Parathyroid adenoma (tissue), 2 donors: ENCODE results near the gene SUSD2.
A peak's percentile ranks its signal among the peaks of the same experiment; 100 is the strongest.
"Not testable (repeated sequence)": the region's sequence is repeated elsewhere in the genome, so short reads cannot be mapped to it uniquely, and the experiment has no call there.

ENCODE experiments used
- H2AFZ ChIP-seq: fragments of 300-600 bp; sonication (generic); one replicate; pipeline ENCODE4 v1.7.0; 2017; ENCODE audit warnings: antibody characterized with exemption, mild to moderate bottlenecking
- H3K27ac ChIP-seq: fragments of 300-600 bp; sonication (generic); one replicate; pipeline ENCODE4 v1.7.0; 2017
- H3K27me3 ChIP-seq: fragments of 300-600 bp; sonication (generic); one replicate; pipeline ENCODE4 v1.7.0; 2017; ENCODE audit warnings: low read length; ENCODE audit not compliant: control insufficient read depth, insufficient read depth
- H3K36me3 ChIP-seq: fragments of 300-600 bp; sonication (generic); one replicate; pipeline ENCODE4 v1.7.0; 2017; ENCODE audit warnings: low read length; ENCODE audit not compliant: control insufficient read depth, insufficient read depth
- H3K4me1 ChIP-seq: fragments of 300-600 bp; sonication (generic); one replicate; pipeline ENCODE4 v1.7.0; 2017; ENCODE audit warnings: control low read depth
- H3K4me2 ChIP-seq: fragments of 300-600 bp; sonication (generic); one replicate; pipeline ENCODE4 v1.7.0; 2017; ENCODE audit warnings: low read length
- H3K4me3 ChIP-seq: fragments of 300-600 bp; sonication (generic); one replicate; pipeline ENCODE4 v1.7.0; 2017; ENCODE audit warnings: low read depth, low read length
- H3K79me2 ChIP-seq: fragments of 300-600 bp; sonication (generic); one replicate; pipeline ENCODE4 v1.7.0; 2017; ENCODE audit warnings: control low read depth
- H3K9ac ChIP-seq: fragments of 300-600 bp; sonication (generic); one replicate; pipeline ENCODE4 v1.7.0; 2017; ENCODE audit warnings: mild to moderate bottlenecking
- H3K9me3 ChIP-seq: fragments of 300-600 bp; sonication (generic); one replicate; pipeline ENCODE4 v1.7.0; 2017; ENCODE audit warnings: low read length; ENCODE audit not compliant: control insufficient read depth
- TF ChIP-seq, protein P1 (sequence below): fragments of 300-600 bp; sonication (generic); IDR thresholded peaks from one replicate; pipeline ENCODE4 v1.7.0; 2017; ENCODE audit warnings: antibody characterized with exemption, mild to moderate bottlenecking
- donor health status: primary hyperparathyroidism.

Gene SUSD2

DNA sequence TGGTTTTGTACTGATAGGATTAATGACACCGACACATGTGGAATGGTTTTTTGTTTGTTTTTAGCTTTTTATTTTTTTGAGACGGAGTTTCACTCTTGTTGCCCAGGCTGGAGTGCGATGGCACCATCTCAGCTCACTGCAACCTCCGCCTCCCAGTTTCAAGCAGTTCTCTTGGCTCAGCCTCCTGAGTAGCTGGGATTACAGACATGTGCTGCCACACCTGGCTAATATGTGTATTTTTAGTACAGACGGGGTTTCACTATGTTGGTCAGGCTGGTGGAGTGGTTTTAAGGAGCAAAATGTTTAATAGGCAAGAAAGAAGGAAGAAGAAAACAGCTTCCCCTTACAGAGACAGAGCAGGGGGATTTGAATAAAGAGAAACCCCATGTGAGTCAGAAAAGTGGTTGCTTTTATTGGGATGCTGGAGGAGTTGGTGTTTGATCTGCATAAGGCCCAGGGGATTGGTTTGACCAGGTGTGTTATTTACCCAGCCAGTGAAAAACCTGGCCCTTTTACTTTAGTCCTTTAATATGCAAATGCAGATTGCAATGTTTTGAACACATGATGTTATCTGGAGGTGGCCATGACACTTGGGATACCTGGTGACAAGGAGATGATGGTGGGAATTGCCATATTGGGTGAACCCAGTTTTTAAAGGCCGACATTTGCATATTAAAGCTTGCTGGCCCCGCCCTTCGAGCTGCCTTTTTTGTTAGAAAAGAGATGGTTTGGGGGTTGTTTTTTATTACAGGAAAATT lies 24.3 kb downstream of the SUSD2 start:
- Histone ChIP-seq H3K4me3 (no peak overlapping the region), H2AFZ (no peak overlapping the region), H3K9me3 (no peaks in the 10 kb centered on the region), H3K79me2 (no peaks in the 10 kb centered on the region), H3K9ac (no peak overlapping the region), H3K36me3 (no peaks in the 10 kb centered on the region), H3K27ac (no peak overlapping the region), H3K27me3 (no peaks in the 10 kb centered on the region), H3K4me1 (no peaks in the 10 kb centered on the region), H3K4me2 (no peak overlapping the region)
- TF ChIP-seq, protein P1, sequence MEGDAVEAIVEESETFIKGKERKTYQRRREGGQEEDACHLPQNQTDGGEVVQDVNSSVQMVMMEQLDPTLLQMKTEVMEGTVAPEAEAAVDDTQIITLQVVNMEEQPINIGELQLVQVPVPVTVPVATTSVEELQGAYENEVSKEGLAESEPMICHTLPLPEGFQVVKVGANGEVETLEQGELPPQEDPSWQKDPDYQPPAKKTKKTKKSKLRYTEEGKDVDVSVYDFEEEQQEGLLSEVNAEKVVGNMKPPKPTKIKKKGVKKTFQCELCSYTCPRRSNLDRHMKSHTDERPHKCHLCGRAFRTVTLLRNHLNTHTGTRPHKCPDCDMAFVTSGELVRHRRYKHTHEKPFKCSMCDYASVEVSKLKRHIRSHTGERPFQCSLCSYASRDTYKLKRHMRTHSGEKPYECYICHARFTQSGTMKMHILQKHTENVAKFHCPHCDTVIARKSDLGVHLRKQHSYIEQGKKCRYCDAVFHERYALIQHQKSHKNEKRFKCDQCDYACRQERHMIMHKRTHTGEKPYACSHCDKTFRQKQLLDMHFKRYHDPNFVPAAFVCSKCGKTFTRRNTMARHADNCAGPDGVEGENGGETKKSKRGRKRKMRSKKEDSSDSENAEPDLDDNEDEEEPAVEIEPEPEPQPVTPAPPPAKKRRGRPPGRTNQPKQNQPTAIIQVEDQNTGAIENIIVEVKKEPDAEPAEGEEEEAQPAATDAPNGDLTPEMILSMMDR: no peak

DNA sequence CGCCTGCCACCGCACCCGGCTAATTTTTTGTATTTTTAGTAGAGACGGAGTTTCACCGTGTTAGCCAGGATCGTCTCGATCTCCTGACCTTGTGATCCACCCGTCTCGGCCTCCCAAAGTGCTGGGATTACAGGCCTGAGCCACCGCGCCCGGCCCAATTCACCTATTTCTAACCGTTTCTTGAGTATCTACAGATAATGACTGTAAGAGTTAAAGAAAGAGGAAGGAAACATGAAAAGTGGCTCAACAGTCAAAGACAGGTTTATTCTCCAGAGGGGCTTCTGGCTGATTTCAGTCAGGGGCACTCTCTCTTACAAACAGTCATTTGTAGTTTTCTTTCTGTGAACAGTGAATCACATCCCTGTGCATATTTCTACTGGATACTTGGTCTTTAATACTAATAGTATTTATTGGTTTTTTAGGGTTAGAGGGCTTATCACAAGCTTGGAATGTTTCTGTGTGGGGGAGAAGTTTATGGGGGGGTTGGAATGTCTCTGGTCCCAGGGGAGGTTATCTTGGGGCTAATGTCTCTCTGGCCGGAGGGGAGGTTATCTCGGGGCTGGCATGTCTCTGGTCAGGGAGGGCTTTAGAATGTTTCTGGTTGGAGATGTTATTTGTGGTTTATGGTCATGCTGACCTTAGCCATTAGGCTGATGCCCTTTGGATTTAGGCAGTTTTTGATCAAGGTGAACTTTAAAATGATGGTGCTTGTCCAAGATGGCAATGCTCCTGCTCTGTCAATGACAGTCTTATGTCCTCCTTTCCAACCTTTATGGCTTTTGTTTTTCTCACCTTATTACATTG lies 25.4 kb downstream of the SUSD2 start:
- H3K4me1 ChIP-seq, H3K27me3 ChIP-seq, H3K9me3 ChIP-seq, H3K9ac ChIP-seq, H3K79me2 ChIP-seq, H3K36me3 ChIP-seq, H2AFZ ChIP-seq, H3K4me3 ChIP-seq, H3K4me2 ChIP-seq: not testable (repeated sequence)
- peak overlapping the region; percentile 61 for H3K27ac ChIP-seq

DNA sequence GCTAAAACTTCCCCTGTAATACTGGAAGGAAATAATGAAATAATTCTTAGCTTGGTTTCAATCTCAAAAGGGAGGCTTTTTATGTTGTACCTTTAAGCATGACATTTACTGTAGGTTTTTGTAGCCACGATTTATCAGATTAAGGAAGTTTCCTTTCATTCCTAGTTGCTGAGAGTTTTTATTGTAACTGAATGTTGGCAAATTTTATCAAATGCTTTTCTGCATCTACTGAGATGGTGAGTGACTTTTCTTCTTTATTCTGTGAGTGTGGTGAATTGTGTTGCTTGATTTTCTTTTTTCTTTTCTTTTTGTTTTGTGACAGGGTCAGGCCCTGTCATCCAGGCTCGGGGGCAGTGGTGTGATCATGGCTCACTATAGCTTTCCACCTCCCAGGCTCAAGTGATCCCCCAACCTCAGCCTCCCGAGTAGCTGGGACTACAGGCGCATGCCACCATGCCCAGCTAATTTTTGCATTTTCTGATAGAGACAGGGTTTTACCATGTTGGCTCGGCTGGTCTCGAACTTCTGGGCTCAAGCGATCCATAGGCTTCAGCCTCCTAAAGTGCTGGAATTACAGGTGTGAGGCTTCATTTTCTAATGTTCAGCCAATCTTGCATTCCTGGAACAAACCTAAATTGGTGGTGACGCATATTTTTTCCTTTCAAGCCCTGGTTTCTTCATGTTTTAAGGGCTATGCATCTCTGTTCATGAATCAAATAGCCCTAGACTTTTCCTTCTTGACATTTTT lies 26.2 kb downstream of the SUSD2 start:
- H3K9ac ChIP-seq: no peak overlapping the region

DNA sequence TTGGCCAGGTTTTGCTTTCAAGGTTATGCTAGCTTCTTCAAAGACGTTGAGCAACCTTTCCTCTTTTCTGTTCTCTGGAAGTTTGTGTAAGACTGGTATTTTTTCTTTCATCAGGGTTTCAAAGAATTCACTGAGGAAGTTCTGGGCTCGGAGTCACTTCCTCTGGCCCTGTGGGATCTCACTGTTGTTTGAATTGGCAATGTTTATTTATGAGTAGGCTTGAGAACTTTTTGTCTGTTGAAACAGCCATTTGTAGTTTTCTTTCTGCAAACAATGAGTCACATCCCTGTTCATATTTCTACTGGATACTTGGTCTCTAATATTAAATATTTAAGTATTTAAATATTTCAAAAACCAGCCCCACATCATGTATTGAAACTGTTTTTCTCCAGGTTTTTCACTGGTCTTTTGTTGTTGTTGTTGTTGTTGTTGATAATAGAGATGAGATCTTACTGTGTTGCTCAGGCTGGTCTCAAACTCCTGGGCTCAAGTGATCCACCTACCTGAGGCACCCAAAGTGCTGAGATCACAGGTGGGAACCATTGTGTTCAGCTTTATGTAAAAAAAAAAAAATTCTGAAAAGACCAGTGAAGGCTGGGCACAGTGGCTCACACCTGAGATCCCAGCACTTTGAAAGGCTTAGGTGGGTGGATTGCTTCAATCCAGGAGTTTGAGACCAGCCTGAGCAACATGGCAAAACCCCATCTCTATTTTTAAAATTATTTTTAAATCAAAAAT lies 26.9 kb downstream of the SUSD2 start:
- Histone ChIP-seq H3K4me3 (no peak overlapping the region), H3K27me3 (no peaks in the 10 kb centered on the region), H2AFZ (no peak overlapping the region), H3K36me3 (no peaks in the 10 kb centered on the region), H3K9me3 (no peaks in the 10 kb centered on the region), H3K9ac (no peak overlapping the region), H3K79me2 (no peaks in the 10 kb centered on the region), H3K27ac (peak overlapping the region; percentile 72), H3K4me2 (no peak overlapping the region), H3K4me1 (no peaks in the 10 kb centered on the region)
- TF ChIP-seq, protein P1: no peak

More for the DNA sequence above, 26.2 kb downstream of the SUSD2 start:
- Histone ChIP-seq H3K9me3 (no peaks in the 10 kb centered on the region), H3K4me1 (no peaks in the 10 kb centered on the region), H3K27ac (peak overlapping the region; percentile 61), H3K27me3 (no peaks in the 10 kb centered on the region), H3K4me2 (no peak overlapping the region), H2AFZ (no peak overlapping the region), H3K79me2 (no peaks in the 10 kb centered on the region), H3K4me3 (no peak overlapping the region), H3K36me3 (no peaks in the 10 kb centered on the region)
- TF ChIP-seq, protein P1: no peak
